IMR-90 (cell line): ENCODE measurements around the gene CHDH. TPM values are rescaled to one million over a fixed set of nuclear protein-coding genes. Genes with fewer than 3 reads are reported as not detected.

Experiments
- ATAC-seq: fragments of 200-7000 bp; cut with Tn5 transposase; 2 replicates; pipeline ENCODE4 v1.9.1; 2020; ENCODE audit warnings: low read depth, mild to moderate bottlenecking, moderate library complexity
- BruUV-seq: library from RNA; stranded (reverse); fragments of 400-500 nt; replicated peaks from 2 replicates; lab custom pipeline; 2021; lab: Mats Ljungman, UMichigan
- CTCF ChIA-PET: fragments of 300-600 bp; formaldehyde crosslinking; extraction: SDS; loops from one replicate; lab custom pipeline; 2021; ENCODE audit warnings: antibody characterized with exemption; lab: Yijun Ruan, JAX
- POLR2A ChIA-PET: fragments of 300-600 bp; sonication (Branson Sonifier 250); formaldehyde crosslinking; loops from one replicate; lab custom pipeline; 2022; ENCODE audit warnings: antibody characterized with exemption; ENCODE audit not compliant: unreplicated experiment; lab: Charles Lee
- DNase-seq: peaks from one replicate; pipeline ENCODE4 v3.0.0; 2013
- H2AFZ ChIP-seq: replicated peaks from 2 replicates; pipeline ENCODE3; 2013; ENCODE audit warnings: low read length, mild to moderate bottlenecking; ENCODE audit not compliant: poor library complexity
- H2AK5ac ChIP-seq: 2 replicates; pipeline ENCODE4 v1.6.1; 2013; ENCODE audit warnings: low read depth, low read length, inconsistent platforms
- H2AK9ac ChIP-seq: replicated peaks from 2 replicates; pipeline ENCODE3; 2013; ENCODE audit warnings: mild to moderate bottlenecking, low read depth, low read length, moderate library complexity; ENCODE audit not compliant: poor library complexity
- H2BK120ac ChIP-seq: 2 replicates; pipeline ENCODE4 v1.6.1; 2013; ENCODE audit warnings: low read depth, low read length, inconsistent platforms
- H2BK15ac ChIP-seq: 3 replicates; pipeline ENCODE4 v1.6.1; 2013; ENCODE audit warnings: low read depth, low read length, inconsistent platforms
- H2BK20ac ChIP-seq: 2 replicates; pipeline ENCODE4 v1.6.1; 2013; ENCODE audit warnings: low read depth, mild to moderate bottlenecking, inconsistent platforms, low read length, moderate library complexity
- H2BK5ac ChIP-seq: 2 replicates; pipeline ENCODE4 v1.6.1; 2013; ENCODE audit warnings: mild to moderate bottlenecking, low read depth, low read length, inconsistent platforms; ENCODE audit not compliant: poor library complexity, severe bottlenecking
- H3K14ac ChIP-seq: replicated peaks from 2 replicates; pipeline ENCODE4 v1.6.1; 2013; ENCODE audit warnings: low read depth, low read length, inconsistent platforms
- H3K18ac ChIP-seq: 2 replicates; pipeline ENCODE4 v1.6.1; 2013; ENCODE audit warnings: low read depth, low read length, control low read depth
- H3K23ac ChIP-seq: 2 replicates; pipeline ENCODE4 v1.6.1; 2013; ENCODE audit warnings: low read depth, low read length, inconsistent platforms
- H3K27ac ChIP-seq: 2 replicates; pipeline ENCODE4 v1.5.1; 2013; ENCODE audit warnings: mild to moderate bottlenecking, control low read depth, low read length; ENCODE audit not compliant: insufficient read depth
- H3K27me3 ChIP-seq: 2 replicates; pipeline ENCODE4 v1.6.1; 2013; ENCODE audit warnings: low read length; ENCODE audit not compliant: control insufficient read depth, insufficient read depth
- H3K36me3 ChIP-seq: 2 replicates; pipeline ENCODE4 v1.6.1; 2013; ENCODE audit warnings: low read length, mixed read lengths; ENCODE audit not compliant: control insufficient read depth, insufficient read depth
- H3K4ac ChIP-seq: 2 replicates; pipeline ENCODE4 v1.6.1; 2013; ENCODE audit warnings: low read depth, low read length, inconsistent platforms
- H3K4me1 ChIP-seq: 2 replicates; pipeline ENCODE4 v1.6.1; 2013; ENCODE audit warnings: low read length, mixed read lengths; ENCODE audit not compliant: control insufficient read depth, insufficient read depth
- H3K4me2 ChIP-seq: 2 replicates; pipeline ENCODE4 v1.6.1; 2013; ENCODE audit warnings: low read depth, mild to moderate bottlenecking, control low read depth, low read length, moderate library complexity
- H3K4me3 ChIP-seq: 2 replicates; pipeline ENCODE4 v1.5.1; 2013; ENCODE audit warnings: low read depth, mild to moderate bottlenecking, control low read depth, low read length, moderate library complexity; ENCODE audit not compliant: insufficient read depth
- H3K56ac ChIP-seq: 2 replicates; pipeline ENCODE4 v1.6.1; 2013; ENCODE audit warnings: low read length, inconsistent platforms; ENCODE audit not compliant: insufficient read depth; ENCODE audit errors: extremely low read depth
- H3K79me1 ChIP-seq, 2 experiments: 2 replicates each; pipeline ENCODE4 v1.6.1; 2013; ENCODE audit warnings: low read length in 2 of 2, inconsistent platforms in 1 of 2, low read depth in 1 of 2
- H3K9ac ChIP-seq: 2 replicates; pipeline ENCODE4 v1.6.1; 2013; ENCODE audit warnings: low read depth, low read length, control low read depth
- H3K9me1 ChIP-seq: 2 replicates; pipeline ENCODE4 v1.6.1; 2013; ENCODE audit warnings: low read length, inconsistent platforms; ENCODE audit not compliant: insufficient read depth
- H3K9me3 ChIP-seq: 2 replicates; pipeline ENCODE4 v1.6.1; 2013; ENCODE audit warnings: low read length; ENCODE audit not compliant: control insufficient read depth, insufficient read depth
- H4K20me1 ChIP-seq: 2 replicates; pipeline ENCODE4 v1.6.1; 2013; ENCODE audit warnings: low read length, inconsistent platforms; ENCODE audit not compliant: insufficient read depth
- H4K5ac ChIP-seq: 2 replicates; pipeline ENCODE4 v1.6.1; 2013; ENCODE audit warnings: mild to moderate bottlenecking, low read depth, low read length, control low read depth
- H4K8ac ChIP-seq, 2 experiments: 2 replicates each; pipeline ENCODE4 v1.6.1; 2013; ENCODE audit warnings: low read depth in 2 of 2, low read length in 2 of 2, control low read depth in 1 of 2, inconsistent platforms in 1 of 2
- H4K91ac ChIP-seq: 2 replicates; pipeline ENCODE4 v1.6.1; 2013; ENCODE audit warnings: low read depth, low read length, inconsistent platforms; ENCODE audit not compliant: insufficient read depth
- CEBPB ChIP-seq: IDR thresholded peaks from 2 replicates; pipeline ENCODE4 v1.6.1; 2012; ENCODE audit warnings: low read depth, low read length, improper control_type of control experiment
- CHD1 ChIP-seq: IDR thresholded peaks from 2 replicates; pipeline ENCODE4 v1.6.1; 2012; ENCODE audit warnings: low read depth, low read length, improper control_type of control experiment
- FOS ChIP-seq: fragments of 150-350 bp; IDR thresholded peaks from 2 replicates; pipeline ENCODE4 v1.6.1; 2016; ENCODE audit warnings: low read depth, low read length
- MXI1 ChIP-seq: IDR thresholded peaks from 2 replicates; pipeline ENCODE4 v1.6.1; 2012; ENCODE audit warnings: low read depth, mild to moderate bottlenecking, low read length, moderate library complexity, borderline replicate concordance
- NFE2L2 ChIP-seq: fragments of 150-350 bp; IDR thresholded peaks from 2 replicates; pipeline ENCODE4 v1.6.1; 2016; ENCODE audit warnings: low read depth, mild to moderate bottlenecking, low read length
- RCOR1 ChIP-seq: IDR thresholded peaks from 2 replicates; pipeline ENCODE4 v1.6.1; 2012; ENCODE audit warnings: mild to moderate bottlenecking, low read length, improper control_type of control experiment; ENCODE audit not compliant: insufficient replicate concordance
- SMC3 ChIP-seq: fragments of 150-350 bp; IDR thresholded peaks from 2 replicates; pipeline ENCODE4 v1.6.1; 2016; ENCODE audit warnings: low read depth, mild to moderate bottlenecking, antibody characterized with exemption, low read length, moderate library complexity
- WGBS, 2 experiments: methylation state at CpG; one replicate each; pipeline versions ENCODE4 v1.1.5 to v1.1.7; 2013; ENCODE audit warnings: missing lambda C conversion rate in 2 of 2; ENCODE audit not compliant: insufficient read length in 1 of 2; ENCODE audit errors: extremely low coverage in 2 of 2; 5-methylcytosine and 5-hydroxymethylcytosine counted together
- dilution Hi-C: fragments of 300-500 bp; cut with HindIII; formaldehyde crosslinking; loops from one replicate; pipeline ENCODE4 v1.14.3; 2018; ENCODE audit warnings: low sequenced_read_pairs; ENCODE audit not compliant: unreplicated experiment
- in situ Hi-C: fragments of 300-500 bp; cut with MboI; formaldehyde crosslinking; loops from 3 replicates; pipeline ENCODE4 v1.14.3; 2019; ENCODE audit warnings: low sequenced_read_pairs, inconsistent platforms, mixed read lengths
- intact Hi-C: fragments of 100-400 bp; cut with micrococcal nuclease; formaldehyde crosslinking; loops from 2 replicates; pipeline ENCODE4 v1.10.0; 2022
- polyA plus RNA-seq, 3 experiments: library from polyadenylated mRNA; depleted of rRNA; stranded (reverse); fragments of >200 nt; gene quantifications; 2 replicates each; pipeline ENCODE4 v1.2.3, GENCODE V29; 2012; ENCODE audit warnings: low replicate concordance in 1 of 3
- total RNA-seq: library from RNA; depleted of rRNA; stranded (reverse); fragments of >200 nt; gene quantifications from 2 replicates; pipeline ENCODE4 v1.2.3, GENCODE V29; 2012

CHDH gene
- total and polyA plus RNA-seq, 2 of the 4 experiments (the other 2 are of a cell fraction) = under 0.01 to 0.19 TPM

- H3K4me3 ChIP-seq = no peak overlapping the region
- no peaks in the 10 kb centered on the region for H3K9me1 ChIP-seq
- no peak for ATAC-seq
- no peak for TF ChIP-seq RCOR1
- no peak for TF ChIP-seq CEBPB
- TF ChIP-seq SMC3 = no peak
- TF ChIP-seq NFE2L2 = no peak
- no peak for TF ChIP-seq FOS
- TF ChIP-seq MXI1 = no peak
- no peak for TF ChIP-seq CHD1
- H3K27me3 ChIP-seq = peaks cover 8% of the 10 kb centered on the region
- H3K56ac ChIP-seq = no peak overlapping the region
- H3K9me3 ChIP-seq = no peaks in the 10 kb centered on the region
- H4K20me1 ChIP-seq = no peaks in the 10 kb centered on the region
- no peak overlapping the region for H2AFZ ChIP-seq
- no peaks in the 10 kb centered on the region for H3K4me1 ChIP-seq
- dilution Hi-C loops = no loop called here
- no peak overlapping the region for H3K4ac ChIP-seq
- H3K27ac ChIP-seq = no peak overlapping the region
- no peak overlapping the region for H3K4me2 ChIP-seq
- in situ Hi-C loops = no loop called here
- no TSS peak for BruUV-seq
- H3K36me3 ChIP-seq = no peaks in the 10 kb centered on the region
- H3K14ac ChIP-seq = no peak overlapping the region
- no peak for DNase-seq
- H2BK5ac ChIP-seq = no peak overlapping the region
- H4K5ac ChIP-seq = no peak overlapping the region
- no peak overlapping the region for H2BK15ac ChIP-seq
- H4K91ac ChIP-seq = no peak overlapping the region
- H3K18ac ChIP-seq = no peak overlapping the region
- no peaks in the 10 kb centered on the region for H3K79me1 ChIP-seq
- CTCF ChIA-PET = no interaction called here
- H2BK120ac ChIP-seq = no peak overlapping the region
- H2AK9ac ChIP-seq = no peak overlapping the region
- H3K23ac ChIP-seq = no peak overlapping the region
- 86% methylated on average over 15 of the region's 17 CpGs; no CpG with 5 or more reads in 1 of the 2 experiments for WGBS, 2 experiments
- no peak overlapping the region for H4K8ac ChIP-seq
- intact Hi-C loops = no loop called here
- no peak overlapping the region for H2AK5ac ChIP-seq
- H3K9ac ChIP-seq = no peak overlapping the region
- POLR2A ChIA-PET = no interaction called here
- H2BK20ac ChIP-seq = no peak overlapping the region
Observed at GRCh38 chr3:53817809-53818208, 28.4 kb downstream of the CHDH start.
